ENCODE data around the gene RNF41.

The RNF41 gene

GRCh38 chr12:56152756-56153677 is 68.7 kb downstream of the RNF41 start:
- no peak for DNase-seq (ENCODE audit: low read depth, low spot score)
- H3K9me3 ChIP-seq (ENCODE audit: insufficient read depth, low read length), result no peaks in the 10 kb centered on the region
- TF ChIP-seq YY1 (IDR thresholded peaks at IDR 0.05; ENCODE audit: insufficient read depth, insufficient read length) (no peak), SUZ12 (IDR thresholded peaks at IDR 0.05; ENCODE audit: extremely low read depth, insufficient read depth, insufficient read length) (no peak), ZNF274 (IDR thresholded peaks at IDR 0.05; ENCODE audit: low read depth, low read length) (no peak)
- peak overlapping the region; percentile 85 for H3K9ac ChIP-seq (ENCODE audit: insufficient read length, low read depth)
- H3K27me3 ChIP-seq (ENCODE audit: insufficient read depth, insufficient read length), result no peaks in the 10 kb centered on the region
- peak overlapping the region; percentile 56 for H3K4me3 ChIP-seq (ENCODE audit: insufficient read length, low read depth)
- H3K4me1 ChIP-seq (ENCODE audit: insufficient read depth, insufficient read length), result peaks cover 5% of the 10 kb centered on the region
- H3K36me3 ChIP-seq (ENCODE audit: insufficient read depth, insufficient read length, low read length), result peaks cover 22% of the 10 kb centered on the region
